WERI-Rb-1 (cell line): ENCODE data around the gene TRPC4.

Experiments
- DNase-seq: peaks from one replicate; pipeline ENCODE4 v3.0.0-alpha.2; 2020
- H3K27ac ChIP-seq: fragments of 250-450 bp; sonication (Bioruptor Pico); 2 replicates; pipeline ENCODE4 v1.5.1; 2020; ENCODE audit warnings: mild to moderate bottlenecking, moderate library complexity
- H3K27me3 ChIP-seq: fragments of 250-450 bp; sonication (Bioruptor Pico); 2 replicates; pipeline ENCODE4 v1.5.1; 2021; ENCODE audit warnings: mild to moderate bottlenecking, low read depth, moderate library complexity; ENCODE audit not compliant: insufficient read depth, severe bottlenecking
- H3K36me3 ChIP-seq: fragments of 250-450 bp; sonication (Bioruptor Pico); 2 replicates; pipeline ENCODE4 v1.5.1; 2020; ENCODE audit warnings: mild to moderate bottlenecking, moderate library complexity
- H3K4me3 ChIP-seq: 2 replicates; pipeline ENCODE4 v1.5.1; 2011; ENCODE audit warnings: low read depth, mild to moderate bottlenecking, control low read depth, low read length
- H3K9me3 ChIP-seq: fragments of 250-450 bp; sonication (Bioruptor Pico); 2 replicates; pipeline ENCODE4 v1.5.1; 2021; ENCODE audit warnings: mild to moderate bottlenecking, moderate library complexity; ENCODE audit not compliant: severe bottlenecking
- TF ChIP-seq, protein P1 (sequence below): IDR thresholded peaks from 2 replicates; pipeline ENCODE4 v1.5.1; 2011; ENCODE audit warnings: low read depth, mild to moderate bottlenecking, control low read depth, inconsistent platforms, low read length

TRPC4 gene

DNA sequence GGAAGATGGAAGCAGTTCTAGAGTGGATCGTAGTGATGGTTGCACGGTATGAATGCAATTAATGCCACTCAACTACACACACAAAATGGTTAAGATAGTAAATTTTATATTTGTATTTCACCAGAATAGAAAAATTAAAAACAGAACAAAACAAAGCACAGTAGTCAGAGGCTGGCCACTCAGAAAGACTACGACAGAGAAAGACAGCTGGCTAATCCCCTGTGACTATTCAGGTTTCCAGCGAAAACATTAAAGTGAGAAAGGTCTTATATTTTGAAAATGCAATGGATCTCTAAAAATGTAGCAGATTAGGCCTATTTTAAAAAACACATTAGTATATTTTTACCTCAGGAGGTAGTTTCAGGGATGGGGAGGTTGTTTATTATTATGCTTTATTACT, 139.7 kb downstream of the TRPC4 start:
- DNase-seq = no peak
- TF ChIP-seq, protein P1, sequence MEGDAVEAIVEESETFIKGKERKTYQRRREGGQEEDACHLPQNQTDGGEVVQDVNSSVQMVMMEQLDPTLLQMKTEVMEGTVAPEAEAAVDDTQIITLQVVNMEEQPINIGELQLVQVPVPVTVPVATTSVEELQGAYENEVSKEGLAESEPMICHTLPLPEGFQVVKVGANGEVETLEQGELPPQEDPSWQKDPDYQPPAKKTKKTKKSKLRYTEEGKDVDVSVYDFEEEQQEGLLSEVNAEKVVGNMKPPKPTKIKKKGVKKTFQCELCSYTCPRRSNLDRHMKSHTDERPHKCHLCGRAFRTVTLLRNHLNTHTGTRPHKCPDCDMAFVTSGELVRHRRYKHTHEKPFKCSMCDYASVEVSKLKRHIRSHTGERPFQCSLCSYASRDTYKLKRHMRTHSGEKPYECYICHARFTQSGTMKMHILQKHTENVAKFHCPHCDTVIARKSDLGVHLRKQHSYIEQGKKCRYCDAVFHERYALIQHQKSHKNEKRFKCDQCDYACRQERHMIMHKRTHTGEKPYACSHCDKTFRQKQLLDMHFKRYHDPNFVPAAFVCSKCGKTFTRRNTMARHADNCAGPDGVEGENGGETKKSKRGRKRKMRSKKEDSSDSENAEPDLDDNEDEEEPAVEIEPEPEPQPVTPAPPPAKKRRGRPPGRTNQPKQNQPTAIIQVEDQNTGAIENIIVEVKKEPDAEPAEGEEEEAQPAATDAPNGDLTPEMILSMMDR = no peak
- no peaks in the 10 kb centered on the region for H3K27me3 ChIP-seq
- H3K9me3 ChIP-seq = no peaks in the 10 kb centered on the region
- H3K27ac ChIP-seq = no peak overlapping the region
- H3K36me3 ChIP-seq = no peaks in the 10 kb centered on the region
- no peak overlapping the region for H3K4me3 ChIP-seq

DNA sequence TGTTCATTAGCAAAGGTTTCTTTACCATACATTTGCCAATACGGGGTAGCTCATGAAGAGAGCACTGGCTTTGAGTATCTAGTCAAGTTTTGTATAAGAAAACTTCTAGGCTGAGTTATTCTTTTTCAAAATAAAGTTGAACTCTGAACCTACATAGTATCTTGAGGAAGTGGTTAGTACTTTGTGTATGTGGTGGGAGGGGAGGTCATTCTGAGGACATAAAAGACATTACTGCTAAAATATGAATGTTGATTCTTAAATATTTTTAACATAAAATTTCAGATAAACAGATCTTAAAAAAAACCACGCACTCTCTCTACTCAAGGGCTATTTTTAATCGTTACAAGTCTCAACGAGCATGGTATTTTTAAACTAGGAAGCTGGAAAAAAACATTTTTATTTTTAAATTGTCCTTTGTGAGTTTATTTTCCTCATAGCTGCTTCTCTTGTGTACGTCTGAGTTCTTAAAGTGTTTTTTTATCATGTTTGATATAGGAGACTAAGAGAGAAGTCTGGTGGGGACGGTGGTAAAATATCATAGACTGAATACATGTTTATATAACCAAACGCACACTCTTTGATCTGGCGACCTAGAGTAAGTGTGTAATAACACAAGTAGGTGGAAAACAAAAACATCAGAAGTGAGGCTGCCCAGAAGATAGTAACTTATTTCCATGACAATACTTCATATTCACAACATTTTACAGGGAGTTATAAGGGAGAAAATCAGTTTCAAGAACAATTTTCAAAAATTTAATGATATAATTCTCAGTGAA, 153.0 kb downstream of the TRPC4 start:
- no peak for DNase-seq
- Histone ChIP-seq H3K27ac (no peak overlapping the region), H3K27me3 (no peaks in the 10 kb centered on the region)

DNA sequence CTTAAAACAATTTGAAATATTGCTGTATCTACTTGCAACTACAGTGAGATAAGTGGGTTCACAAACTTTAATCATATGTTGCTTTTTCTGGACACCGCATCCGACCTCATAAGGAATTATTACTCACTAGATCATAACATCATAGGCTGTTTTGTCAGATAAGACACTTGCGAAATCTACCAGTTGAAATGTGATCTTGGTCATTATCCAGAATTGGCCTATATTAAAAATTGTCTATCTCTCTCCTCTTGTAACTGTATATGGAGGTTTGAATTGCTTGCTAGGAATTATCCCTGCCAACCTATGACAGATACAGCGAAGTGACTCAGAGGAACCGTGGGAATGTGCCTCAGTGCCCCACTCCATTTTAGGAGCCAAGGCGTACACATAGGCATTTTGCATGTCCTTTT, 154.0 kb downstream of the TRPC4 start:
- H3K27me3 ChIP-seq = no peaks in the 10 kb centered on the region
- no peaks in the 10 kb centered on the region for H3K36me3 ChIP-seq
- H3K27ac ChIP-seq = no peak overlapping the region
- TF ChIP-seq, protein P1 = no peak
- H3K9me3 ChIP-seq = no peaks in the 10 kb centered on the region
- H3K4me3 ChIP-seq = no peak overlapping the region
- no peak for DNase-seq

More for the DNA sequence above, 153.0 kb downstream of the TRPC4 start:
- Histone ChIP-seq H3K4me3 (no peak overlapping the region), H3K36me3 (no peaks in the 10 kb centered on the region), H3K9me3 (no peaks in the 10 kb centered on the region)
- TF ChIP-seq, protein P1 = no peak

DNA sequence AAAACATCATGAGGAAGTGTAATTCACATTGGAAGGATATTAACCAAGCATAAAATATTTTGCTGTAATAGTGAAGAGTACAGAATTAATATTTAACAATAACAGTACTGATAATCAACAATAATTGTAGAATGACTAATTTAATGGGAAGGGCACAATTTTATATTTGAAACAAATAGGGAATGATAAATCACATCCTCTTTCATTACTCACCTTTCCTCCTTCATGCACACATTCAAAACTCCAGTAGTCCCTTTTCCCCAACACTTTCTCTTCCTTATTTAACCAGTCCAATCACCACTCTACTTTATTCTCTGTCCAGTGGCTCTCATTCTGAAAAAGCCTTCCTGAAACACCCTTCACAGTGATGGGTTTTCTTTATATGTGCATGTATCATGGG, 160.3 kb downstream of the TRPC4 start:
- Histone ChIP-seq H3K36me3 (no peaks in the 10 kb centered on the region), H3K9me3 (no peaks in the 10 kb centered on the region), H3K27me3 (no peaks in the 10 kb centered on the region), H3K4me3 (no peak overlapping the region), H3K27ac (no peak overlapping the region)
- no peak for DNase-seq
- TF ChIP-seq, protein P1 = no peak

DNA sequence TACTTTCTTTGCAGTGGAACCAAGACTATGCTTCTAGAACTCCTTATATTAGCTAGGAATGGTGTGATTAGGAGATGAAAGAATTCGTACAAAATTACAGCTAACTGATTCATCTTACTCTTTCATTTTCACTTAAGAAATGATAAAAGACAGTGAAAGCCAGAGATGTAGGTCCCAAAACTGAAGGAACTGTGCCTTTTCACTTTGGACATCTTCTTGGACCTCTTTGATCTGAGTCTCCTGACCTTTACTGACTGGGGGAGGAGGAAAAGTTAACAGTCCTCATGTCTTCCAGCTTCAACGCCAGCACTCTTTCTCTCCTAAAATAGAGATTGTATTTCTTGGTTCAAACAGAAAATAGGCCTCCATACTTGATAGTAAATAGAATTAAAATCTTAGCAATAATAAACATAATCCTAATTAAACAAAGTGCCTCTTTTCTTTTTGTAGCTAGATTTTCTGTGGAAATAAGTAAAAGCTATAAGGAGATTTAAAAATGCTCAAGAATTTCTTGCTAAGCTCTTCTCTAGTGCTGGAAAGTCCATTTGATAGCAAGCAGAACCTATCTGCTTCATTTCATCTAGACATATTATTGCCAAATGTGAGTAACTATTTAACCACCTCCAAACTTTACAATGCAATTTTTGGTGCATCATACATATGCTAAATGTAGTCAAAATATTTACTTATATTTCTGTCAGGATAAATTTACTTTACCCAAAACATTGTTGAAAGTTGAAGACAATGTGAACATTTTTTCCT, 161.7 kb downstream of the TRPC4 start:
- H3K27ac ChIP-seq = no peak overlapping the region
- no peak overlapping the region for H3K4me3 ChIP-seq
- H3K27me3 ChIP-seq = no peaks in the 10 kb centered on the region
- H3K36me3 ChIP-seq = no peaks in the 10 kb centered on the region
- TF ChIP-seq, protein P1 = no peak
- DNase-seq = no peak
- H3K9me3 ChIP-seq = no peaks in the 10 kb centered on the region
